HG03025 (cell line): Measurements from ENCODE around the gene NACC1.

Experiments used
- ATAC-seq: cut with Tn5 transposase; IDR thresholded peaks from one replicate; pipeline ENCODE4 v1.9.1; 2021; ENCODE audit warnings: mild to moderate bottlenecking, moderate library complexity; ENCODE audit not compliant: unreplicated experiment, low FRiP score

NACC1 gene

DNA sequence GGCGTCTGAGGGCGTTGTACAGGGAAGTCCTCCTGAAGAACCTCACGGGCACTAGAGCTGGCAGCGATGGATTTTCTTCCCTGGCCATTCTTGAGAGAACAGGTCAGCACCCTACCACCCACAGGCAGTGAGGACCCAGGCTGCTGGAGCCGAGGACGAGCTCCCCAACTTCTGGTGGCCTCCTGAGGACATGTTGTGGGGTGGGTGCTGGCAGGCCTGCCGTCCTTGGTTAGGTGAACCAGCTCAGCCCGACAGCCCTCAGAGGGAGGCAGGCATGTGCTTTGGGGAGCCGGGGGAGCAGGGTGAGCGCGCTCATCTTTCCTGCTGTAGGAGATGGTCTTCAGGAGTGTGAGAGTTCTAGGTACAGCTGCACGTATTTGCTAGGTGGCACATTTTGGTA, 30.8 kb upstream of the NACC1 start:
- ATAC-seq: no peak

DNA sequence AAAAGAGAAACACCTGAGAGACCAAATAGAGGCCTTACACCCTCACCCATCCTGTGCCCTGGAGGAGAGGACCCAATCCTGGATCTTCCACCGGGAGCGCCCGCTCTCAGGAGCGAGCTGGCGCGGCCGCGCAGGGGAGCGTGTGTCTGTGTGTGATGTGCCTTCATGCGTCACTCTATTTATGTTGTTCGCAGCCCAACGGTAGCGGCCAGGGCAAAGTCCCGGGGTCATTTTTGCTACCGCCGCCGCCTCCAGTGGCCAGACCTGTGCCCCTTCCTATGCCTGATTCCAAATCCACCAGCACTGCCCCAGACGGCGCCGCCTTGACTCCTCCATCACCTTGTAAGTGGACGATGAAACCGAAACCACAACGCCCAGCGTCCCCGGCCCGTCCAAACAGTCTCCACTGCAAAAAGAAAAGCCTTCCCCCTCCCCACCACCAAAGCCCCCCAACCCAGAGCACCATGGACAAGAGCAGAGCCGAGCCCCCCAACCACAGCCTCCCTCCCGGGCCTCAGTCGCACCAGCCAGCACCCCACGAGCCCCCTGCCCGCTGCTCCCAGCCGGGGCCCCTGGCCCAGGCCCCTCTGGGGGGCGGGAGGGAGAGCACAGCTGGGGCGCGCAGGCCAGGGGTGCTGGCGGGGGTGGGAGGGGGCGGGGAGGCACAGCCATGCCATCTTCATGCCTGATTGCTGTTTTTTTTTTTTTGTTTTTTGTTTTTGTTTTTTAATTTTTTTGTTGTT, 30.1 kb upstream of the NACC1 start:
- no peak for ATAC-seq

DNA sequence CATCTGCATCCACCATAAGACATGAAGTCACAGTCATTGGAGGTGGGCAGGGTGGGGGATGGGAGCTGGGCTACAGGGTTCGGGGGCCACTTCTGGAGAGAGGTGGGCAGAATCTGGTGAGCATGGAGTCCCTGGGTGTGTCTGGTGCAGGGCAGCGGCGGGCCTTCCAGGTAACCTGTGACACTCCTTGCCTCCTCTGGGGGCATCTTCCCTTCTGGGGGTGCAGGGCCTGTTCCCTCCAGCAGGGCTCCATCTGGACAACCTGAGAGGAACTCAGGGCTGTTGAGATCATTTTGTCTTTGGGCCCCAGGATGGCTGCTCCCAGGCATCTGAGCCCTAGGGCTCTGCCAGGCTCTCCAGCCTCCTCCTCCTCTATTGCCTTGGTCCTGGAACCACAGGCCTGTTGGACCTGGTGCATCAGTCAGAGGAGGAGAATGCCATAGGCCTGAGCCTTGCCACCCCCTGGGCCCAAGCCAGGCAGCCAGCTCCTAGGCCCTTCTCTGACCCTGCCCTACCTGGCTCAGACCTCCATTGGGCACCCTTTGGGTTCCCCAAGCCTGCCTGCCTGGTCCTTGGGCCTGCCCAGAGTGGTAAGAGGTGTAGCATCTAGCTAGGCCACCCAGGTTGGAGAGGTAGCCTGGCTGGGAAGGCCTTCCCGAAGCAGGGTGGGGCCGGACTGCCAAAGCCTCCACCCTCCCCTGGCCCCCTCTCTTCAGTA, 28.8 kb upstream of the NACC1 start:
- ATAC-seq: no peak

DNA sequence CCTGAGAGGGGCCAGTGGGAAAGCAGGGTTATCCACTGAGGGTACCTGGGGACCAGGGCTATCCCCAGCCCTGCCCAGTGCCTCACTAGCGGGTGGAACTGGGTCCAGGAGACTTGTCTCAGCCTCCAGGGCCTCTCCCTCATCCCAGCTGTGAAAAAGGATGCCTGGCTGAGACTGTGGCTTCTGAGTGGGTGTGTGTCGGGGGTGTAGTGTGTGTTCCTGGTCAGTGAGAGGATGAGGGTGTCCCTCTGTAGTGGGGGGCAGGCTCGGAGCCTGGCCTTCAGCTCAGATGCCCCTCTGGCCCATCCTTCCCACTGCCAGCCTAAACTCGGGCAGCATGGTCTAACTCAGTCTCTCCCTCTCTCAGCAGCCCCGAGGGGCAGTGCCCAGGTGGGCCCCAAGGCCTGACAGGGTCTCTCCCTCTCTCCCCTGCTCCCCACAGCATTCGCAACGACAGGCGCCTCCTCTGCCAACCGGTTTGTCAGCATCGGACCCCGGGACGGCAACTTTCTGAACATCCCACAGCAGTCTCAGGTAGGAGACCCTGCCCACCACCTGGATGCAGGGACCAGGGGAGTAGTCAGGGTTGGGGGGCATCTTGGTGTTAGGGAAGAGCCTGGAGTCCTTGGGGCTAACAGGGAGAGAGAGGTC, 28.1 kb upstream of the NACC1 start:
- ATAC-seq: no peak

DNA sequence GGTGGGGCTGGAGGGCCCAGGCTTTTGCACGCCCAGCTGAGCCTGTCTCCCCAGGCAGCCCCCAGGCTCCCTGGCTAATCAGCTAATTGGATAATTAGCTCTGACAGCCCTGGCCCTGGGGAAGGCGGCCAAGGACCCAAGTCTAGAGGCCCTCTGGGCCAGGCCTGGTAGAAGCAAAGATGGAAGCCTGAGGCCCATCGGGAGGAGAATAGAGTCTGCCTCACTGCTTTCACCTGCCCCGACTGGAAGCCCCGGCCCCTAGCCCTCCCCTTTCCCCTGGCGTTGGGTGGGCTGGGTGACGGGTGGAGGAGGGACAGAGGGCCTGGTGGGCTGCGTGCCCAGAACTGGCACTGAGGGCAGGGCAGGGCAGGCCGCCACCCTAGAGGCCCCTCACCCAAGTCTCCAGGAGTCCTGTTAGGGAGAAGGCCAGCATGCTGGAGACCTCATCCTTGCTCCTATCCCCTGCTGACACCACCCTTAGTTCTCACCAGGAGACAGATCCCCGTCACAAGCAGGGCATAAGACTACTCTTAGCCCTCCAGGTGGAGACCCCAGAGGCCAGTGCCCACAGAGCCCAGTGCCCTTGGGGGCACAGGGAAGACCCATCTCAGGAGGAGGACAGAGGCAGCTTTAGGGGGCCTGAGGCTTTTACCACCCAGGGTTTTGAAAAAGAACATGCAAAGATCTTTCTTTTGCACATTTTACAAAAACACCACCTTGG, 27.4 kb upstream of the NACC1 start:
- ATAC-seq: no peak

DNA sequence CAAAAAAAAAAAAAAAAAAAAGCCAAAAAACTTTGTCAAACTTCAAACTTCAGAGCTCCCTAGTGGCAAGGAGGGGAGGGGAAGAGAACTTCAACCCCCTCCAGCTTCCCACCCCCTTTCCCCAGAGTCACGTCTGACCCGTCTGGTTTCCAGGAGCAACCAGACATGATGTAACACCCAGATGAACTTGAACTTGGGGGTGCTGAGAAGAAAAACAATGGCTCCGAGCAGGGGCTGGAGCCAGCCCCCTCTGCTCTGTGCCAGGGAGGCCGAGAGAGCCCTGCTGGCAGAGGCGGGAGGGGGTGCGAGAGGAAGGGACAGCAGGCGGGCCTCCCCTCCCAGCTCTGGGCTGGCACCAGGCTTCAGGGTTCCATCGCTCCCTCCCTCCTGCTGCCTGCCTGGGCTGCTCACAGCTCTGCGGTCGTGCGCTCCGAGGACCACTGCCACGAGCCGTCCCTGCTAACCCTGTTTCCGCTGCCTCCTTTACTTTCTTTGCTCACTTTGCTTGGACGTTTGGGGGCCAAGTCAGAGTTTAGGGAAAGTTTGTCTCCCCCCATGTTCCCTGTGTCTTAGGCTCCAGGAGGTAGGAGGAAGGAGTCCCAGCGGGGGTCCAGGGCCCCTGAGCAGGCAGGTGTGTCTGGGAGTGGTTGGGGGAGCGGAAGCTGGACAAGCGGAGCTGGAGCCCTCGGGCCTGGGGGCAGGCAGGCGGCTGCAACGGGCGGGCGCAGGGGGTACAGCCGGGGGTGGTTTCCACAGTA, 26.5 kb upstream of the NACC1 start:
- ATAC-seq: no peak

DNA sequence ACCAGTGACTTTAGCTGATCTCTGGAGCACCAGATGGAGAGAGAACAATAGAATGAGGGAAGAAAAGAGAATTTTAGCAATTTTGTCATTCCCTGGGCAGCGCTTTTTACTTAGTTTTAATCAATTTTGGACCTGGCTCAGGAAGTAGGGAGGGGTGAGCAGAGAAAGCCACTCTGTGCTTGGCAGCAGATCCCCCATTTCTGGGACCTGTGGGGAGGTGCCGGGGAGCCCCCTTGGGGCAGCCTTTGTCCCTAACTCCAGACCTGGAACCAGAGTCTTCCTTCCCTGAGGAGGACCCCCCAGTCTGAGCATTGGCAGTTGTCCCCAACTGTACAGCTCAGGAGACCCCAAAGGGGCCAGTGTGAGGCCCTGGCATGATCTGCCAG, 25.9 kb upstream of the NACC1 start:
- ATAC-seq: no peak

DNA sequence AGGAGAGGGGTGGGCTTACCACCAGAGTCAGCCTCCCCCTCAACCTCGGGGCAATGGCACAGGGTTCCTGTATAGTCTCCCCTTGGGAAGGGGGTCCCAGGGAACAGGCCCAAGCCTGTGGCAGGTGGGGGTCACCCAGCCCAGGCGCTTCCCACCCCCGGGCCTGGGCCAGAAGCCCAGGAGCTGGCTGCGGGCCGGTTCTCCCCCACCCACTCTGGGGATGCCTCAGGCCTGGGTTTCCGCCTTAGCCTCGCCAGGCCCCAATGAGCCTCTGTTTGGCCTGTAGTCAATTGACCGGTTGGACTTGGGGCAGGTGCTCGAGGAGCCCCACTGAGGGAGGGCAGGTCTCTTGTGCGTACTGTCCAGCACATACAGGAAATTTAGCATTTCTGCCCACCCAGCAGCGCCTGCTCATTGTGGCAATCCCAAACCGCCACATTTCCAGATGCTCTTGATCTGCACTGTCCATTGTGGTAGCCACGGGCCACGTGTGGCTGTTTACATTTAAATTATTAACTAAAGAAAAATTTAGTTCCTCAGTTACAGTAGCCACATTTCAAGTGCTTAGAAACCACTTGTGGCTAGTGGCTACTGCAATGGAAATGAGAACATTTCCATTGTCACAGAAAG, 25.3 kb upstream of the NACC1 start:
- no peak for ATAC-seq

DNA sequence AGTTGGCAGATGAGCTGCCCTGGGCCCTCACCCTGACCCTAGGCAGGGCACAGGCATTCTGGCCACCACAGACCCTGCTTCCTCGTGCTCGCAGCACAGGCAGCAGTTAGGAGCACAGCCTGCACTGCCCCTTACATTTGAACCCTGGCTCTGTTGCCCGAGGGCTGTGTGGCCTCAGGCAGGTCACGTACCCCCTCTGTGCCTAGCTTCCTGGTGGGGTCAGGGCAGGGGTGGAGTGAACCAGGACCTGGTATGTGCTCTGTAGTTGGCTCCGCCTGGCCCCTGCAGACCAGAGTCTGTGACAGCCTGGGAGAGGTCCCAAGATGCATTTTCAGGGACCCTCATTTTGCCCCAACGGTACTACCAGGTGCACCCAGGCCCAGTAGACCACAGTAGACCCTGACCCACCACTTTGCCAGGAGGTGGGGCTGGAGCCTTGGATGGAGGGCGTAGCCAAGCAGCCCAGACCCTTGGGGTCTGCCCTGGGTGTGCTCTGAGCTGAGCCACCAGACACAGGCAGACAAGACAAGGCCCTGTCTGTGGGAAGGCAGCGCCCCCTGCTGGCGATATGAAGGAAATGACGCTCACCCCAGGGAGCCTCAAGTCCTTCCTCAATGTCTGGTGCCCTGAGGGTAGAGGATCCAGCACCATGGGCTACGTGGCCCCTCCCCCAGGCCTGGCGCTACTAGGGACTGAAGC, 24.5 kb upstream of the NACC1 start:
- ATAC-seq: no peak

DNA sequence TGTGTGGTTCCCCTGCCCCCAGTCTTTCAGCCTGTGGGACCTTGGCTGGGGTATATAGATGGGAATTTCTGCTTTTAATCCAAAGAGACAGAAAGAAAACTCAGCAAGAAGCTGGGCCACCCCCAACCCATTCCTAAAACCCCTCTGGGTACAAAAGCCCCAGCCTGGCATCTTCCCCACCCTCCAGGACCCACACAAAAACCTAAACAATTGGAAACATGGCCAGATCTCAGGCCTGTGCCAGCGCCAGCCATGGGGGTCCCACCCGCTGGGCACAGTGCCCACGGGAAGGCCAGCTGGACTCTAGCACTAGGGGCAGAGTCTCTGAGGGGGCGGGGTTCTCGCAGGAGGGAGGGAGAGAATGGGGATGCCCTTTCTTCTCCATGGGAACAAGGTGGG, 24.0 kb upstream of the NACC1 start:
- no peak for ATAC-seq

DNA sequence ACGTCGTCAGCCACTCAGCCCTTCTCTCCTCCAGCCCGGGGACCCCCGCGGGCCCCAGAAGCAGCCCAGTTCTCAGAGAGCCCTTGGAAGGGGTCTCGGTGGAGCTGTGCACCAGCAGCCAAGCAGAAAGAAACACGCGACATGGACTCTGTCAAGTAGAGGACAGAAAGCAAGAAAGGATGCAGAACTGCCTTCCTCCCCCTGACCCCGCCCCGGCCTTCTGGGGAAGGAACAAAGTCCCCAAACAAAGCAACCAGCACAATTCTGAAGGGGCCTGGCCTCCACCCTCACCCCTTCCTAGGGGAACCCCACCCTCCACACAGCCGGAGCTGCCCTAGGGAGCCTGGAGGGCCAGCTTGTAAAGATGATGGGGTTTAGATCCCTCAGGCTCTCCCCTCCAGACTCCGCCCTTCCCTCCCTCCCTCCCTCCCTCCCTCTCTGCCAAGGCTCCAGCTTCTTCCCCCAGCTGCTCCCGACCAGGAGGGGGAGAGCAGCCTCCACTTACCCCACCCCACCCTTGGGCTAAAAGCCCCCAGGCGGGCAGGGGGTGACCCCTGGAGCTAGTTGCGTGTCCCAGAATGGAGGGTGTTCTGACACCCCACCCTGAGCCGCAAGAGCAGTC, 23.2 kb upstream of the NACC1 start:
- no peak for ATAC-seq

DNA sequence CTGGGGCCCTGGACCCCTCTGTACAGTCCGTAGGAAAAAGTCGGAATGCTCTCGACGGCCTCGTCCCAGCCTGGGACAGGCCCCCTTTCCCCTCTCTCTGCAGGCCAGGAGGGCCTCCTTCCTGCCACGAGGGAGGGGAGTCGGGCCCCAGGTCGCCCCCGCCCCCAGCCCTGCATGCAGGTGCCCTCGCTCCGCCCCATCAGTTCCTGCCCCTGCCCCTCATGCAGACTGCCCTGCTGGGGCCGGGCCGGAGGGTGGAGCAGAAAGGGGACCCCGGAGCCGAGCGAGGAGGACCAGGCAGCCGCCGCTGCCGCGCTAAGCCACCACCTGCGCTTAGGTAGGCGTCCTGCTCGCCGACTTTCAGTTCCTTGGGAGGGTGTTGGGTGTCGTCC, 22.7 kb upstream of the NACC1 start:
- no peak for ATAC-seq

DNA sequence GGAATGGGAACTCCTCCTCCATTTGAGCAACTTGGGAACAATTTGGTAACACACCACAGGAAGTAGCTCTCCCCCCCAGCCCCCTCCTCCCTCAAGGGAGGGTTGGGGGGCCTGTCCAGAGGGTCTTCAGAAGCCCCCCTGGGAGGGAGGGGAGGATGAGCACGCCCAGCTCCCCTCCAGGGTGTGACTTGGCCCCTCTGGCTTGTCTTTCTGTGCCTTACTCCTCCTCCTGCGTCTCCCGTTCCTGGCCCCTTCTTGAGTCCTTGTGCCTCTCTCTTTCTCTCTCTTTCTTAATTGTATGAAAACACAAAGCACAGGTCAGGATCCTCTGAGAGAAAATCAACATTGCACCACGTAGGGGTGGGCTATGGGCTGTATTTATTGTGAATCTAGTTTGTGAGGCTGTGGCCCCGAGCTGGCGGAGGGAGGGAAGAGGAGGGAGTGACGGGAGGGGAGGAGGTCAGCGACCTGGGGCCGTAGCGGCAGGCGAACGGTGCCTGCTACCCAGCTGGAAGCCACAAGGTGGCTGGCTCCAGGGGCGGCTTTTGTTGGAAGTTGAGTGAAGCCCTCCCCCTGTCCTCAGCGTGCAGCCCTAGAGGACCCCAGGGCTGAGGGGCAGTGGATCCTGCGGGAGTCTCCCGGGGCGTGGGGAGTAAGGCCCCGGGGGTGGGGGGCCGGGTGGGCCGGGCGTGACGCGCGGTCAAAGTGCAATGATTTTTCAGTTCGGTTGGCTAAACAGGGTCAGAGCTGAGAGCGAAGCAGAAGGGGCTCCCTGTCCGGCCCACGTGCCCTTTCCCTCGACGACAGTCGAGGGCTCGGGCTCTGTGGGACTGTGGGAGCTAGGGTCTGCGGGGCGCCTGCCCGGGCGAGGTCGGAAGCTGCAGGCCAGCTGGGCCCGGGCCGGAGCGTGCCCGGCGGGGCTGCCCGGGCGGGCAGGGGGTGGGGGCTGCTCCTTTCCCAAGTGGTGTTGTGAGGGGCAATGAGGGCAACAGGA, 21.8 kb upstream of the NACC1 start:
- ATAC-seq: no peak

DNA sequence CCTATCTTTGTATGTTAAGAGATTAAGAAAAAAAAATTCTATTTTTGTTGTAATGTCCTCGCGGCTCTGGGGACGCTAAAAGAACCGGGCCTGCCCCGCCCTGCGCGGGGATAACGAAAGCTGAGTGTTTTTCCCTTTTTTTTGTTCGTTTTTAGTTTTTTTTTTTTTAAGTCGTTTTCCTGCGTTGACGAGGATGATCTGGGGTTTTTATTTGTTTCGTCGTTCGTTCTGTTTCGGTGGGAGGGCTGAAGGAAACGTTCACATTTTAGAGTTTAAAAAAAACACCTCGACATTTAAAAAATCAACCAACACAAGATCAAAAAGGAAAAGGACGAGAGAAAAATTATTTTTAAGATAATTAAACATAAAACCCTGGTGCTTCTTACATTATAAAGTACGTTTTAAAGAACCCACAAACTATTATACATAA, 21.0 kb upstream of the NACC1 start:
- no peak for ATAC-seq

DNA sequence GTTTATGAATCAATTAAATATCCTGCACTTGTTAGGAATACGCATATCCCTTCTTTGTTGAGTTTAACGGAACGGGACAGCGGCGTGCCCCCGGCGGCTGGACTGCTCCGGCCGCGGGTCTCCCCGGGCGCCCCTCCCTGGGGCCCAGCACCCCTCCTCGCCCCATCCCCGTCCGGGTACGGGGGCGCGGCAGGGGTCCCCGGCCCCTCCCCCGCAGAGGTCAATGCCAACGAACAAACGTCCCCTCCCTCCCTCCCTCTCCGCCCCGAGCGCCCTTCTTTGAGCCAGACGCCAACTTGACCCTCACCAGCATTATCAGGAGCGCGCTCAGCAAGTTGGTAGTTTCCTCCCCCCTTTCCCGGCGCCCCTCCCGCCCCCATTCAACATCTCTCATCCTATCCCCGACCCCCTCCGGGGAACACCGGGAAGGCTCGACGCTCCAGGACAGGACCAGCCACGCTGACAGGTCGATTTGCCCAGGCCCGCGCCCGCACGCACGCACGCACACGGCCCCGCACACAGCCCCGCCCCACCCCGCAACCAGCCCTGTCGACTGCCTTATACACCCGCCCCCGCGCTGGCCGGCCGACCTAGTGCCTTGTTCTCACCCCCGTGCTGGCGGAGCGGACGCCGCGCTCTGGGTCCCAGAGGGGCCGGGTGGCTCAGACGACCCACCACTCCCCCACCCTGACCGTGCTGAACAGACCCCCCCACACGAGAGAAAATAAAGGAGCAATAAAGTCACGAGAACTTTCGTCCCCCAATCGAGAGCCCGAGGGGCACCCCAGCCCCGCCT, 20.4 kb upstream of the NACC1 start:
- no peak for ATAC-seq

DNA sequence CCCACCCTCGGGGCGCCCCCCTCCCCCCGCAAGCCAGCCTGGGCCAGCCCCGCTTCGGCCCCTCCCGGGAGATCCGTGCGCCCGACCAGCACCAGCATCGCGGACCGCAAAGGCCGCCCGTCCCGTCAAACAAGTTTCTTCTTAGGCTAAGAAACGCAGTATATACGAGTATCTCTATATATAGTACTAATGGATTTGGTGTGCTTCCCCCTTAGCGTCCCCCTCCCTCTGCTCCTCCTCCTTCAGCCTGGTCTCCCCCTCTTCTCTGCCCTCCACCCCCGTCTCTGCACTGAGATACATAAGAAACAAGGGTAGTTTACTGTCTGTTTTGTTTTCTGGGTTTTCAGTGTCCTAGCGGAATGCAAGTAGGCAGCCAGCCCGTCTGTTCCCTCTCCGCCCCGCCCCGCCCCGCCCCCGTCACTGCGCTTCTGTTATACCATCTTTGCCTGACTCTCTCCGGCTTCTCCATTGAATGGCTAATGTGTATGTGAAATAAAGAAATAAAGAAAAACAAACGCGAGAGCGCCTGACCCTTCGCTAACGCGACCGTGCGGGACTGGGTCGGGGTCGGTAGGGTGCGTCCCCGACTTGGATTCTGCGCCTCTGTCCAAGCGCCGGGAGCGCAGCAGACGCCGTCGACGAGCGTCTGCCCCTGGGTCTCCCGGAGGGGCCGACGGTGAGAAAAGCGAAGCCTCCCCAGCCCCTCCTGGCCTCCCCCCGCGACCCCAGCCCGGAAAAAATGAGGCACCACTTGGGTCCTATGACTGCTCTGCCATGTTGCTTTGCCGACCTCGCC, 19.6 kb upstream of the NACC1 start:
- no peak for ATAC-seq
